Measurements from ENCODE around the gene KRT33A.

DNA sequence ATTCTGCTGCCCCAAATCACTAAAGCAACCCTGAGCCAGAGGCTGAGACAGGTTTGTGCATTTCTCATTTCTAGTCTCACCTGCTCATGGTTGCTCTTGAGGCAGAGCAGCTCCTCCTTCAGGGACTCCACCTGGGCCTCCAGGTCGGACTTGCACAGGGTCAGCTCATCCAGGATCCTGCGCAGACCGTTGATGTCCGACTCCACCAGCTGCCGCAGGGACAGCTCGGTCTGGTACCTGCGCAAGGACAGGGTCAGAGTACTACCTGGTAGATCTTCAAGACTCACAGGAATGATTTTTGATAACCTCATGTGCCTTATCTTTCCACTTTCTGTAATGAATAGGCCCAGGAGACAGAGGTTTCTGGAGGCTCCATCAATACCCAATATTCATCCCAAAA, 45.7 kb upstream of the KRT33A start:
- TF ChIP-seq, protein P1, sequence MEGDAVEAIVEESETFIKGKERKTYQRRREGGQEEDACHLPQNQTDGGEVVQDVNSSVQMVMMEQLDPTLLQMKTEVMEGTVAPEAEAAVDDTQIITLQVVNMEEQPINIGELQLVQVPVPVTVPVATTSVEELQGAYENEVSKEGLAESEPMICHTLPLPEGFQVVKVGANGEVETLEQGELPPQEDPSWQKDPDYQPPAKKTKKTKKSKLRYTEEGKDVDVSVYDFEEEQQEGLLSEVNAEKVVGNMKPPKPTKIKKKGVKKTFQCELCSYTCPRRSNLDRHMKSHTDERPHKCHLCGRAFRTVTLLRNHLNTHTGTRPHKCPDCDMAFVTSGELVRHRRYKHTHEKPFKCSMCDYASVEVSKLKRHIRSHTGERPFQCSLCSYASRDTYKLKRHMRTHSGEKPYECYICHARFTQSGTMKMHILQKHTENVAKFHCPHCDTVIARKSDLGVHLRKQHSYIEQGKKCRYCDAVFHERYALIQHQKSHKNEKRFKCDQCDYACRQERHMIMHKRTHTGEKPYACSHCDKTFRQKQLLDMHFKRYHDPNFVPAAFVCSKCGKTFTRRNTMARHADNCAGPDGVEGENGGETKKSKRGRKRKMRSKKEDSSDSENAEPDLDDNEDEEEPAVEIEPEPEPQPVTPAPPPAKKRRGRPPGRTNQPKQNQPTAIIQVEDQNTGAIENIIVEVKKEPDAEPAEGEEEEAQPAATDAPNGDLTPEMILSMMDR (IDR thresholded peaks at IDR 0.05; ENCODE audit: low read depth, low read length): no peak
- TF ChIP-seq MYC (IDR thresholded peaks at IDR 0.05; ENCODE audit: low read depth, low read length) (no peak), POLR2A (IDR thresholded peaks at IDR 0.05; ENCODE audit: extremely low read depth, insufficient read length) (no peak)
